ENCODE results near the gene HIPK2.
"Not testable (repeated sequence)": the region's sequence is repeated elsewhere in the genome, so short reads cannot be mapped to it uniquely, and the experiment has no call there.

HIPK2 gene

DNA sequence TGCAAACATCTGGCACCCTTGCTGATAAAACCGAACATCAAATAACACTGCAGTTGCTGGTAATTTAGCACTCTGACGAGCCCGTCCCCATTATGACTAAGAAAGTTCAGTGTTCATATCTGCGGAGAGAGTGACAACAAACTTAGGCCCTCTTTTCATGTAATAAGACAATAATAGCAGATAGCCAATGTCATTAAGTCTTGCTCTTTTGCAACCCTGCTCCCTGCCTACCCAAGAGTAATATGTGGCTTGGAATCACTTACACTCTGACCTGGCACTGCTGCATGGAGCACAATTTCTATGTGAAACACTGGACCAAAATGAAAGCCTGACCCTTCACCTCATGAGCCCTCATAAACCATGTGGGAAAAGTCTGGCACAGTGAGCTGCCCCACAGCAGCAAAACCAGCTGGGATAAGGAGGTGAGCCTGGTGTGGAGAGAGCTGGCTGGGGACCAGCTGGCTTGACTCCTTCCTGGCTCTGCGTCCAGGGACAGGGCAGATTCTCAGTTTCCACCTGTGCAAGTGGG, 86.5 kb downstream of the HIPK2 start:
- peak; percentile 50 for DNase-seq

DNA sequence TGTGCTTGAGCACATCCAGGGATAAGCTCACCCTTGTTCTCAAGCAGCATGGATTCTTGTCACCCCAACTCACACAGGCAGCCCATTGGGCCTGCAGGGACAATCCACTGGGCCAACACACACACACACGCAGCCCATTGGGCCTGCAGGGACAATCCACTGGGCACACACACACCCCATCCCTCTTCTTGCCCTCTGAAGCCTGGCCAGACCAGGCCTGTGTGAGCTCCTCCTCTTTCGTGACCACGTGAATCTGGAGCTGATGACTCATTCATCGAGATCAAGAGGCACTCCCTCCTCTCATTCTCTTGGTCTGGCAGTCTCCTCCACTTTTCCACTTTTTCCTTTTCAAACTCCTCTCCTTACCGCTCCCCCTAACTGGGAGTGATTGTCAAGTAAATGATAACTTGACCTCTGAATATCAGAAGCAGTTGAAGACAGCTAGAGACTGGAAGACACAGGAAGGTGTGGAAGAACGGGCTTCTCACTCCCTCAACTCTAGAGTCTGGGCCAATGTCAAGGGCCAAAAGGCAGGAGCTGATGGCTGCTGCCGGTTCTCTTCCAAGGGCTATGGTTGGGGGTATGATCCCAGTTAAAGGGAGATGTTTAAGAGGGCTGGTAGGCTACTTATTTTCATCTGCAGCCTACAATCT, 89.7 kb downstream of the HIPK2 start:
- no peak for DNase-seq

DNA sequence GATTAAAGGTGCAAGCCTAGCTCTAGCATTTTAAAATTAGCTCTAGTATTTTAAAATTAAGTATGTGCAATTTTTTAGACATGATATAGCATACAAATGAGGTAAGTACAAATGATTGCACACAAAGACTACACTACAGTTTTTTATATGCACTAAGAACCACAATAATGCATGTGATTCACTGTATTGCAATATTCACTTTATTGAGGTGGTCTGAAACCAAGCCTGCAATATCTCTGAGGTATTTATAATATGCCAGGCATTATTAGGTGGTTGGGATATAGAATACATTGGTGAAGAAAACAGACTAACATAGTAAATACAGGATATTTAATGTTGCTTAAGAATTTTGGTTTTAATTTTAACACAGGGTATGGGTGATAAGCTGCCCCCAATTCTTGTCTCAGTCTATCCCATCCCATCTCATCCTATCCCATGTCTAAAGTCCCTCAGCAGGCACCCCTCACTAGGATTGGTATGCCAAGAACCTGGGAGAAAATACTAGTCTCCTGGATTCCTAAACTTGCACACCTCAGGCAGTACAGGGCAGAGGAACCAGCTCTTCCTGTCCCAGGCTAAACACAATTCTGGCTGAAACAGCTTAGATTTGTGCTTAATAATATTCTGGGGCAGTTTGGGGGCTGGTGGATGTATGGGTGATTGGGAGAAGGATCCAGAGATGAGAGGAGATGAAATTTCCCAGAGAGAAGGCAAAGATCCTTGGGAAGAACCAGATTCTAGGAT, 90.4 kb downstream of the HIPK2 start:
- DNase-seq = no peak

DNA sequence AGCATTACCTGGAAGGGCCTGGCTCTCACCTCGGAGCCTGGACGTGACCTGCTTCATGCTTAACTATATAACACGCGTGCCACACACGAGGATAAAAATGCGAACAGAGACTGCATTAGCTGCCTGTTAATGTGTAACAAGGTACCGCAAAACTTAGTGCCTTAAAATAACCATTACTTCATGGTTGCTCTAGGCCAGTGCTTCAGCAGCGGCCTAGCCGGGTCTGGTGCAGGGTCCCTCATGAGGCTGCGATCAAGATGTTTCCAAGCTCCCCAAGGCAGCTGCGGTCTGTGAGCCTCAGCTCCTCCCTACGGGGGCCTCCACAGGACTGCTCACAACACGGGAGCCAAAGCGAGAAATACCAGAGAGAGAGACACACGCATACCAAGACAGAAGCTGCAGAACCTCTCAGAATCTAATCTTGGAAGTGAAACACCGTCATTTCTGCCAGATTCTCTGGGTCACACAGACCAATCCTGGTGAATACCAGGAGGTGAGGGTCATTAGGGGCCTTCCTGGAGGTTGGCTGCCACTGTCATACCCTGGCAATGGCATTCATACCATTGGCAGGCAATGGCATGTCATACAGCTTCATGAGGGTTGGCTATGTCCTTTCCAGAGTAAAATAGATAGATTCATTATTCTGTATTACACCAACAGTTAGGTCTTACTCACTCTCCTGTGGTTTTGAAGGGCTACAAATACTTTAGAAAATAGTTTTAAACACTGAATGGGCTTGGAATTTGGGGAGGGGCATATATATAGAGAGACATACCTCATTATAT, 94.5 kb downstream of the HIPK2 start:
- DNase-seq = no peak

DNA sequence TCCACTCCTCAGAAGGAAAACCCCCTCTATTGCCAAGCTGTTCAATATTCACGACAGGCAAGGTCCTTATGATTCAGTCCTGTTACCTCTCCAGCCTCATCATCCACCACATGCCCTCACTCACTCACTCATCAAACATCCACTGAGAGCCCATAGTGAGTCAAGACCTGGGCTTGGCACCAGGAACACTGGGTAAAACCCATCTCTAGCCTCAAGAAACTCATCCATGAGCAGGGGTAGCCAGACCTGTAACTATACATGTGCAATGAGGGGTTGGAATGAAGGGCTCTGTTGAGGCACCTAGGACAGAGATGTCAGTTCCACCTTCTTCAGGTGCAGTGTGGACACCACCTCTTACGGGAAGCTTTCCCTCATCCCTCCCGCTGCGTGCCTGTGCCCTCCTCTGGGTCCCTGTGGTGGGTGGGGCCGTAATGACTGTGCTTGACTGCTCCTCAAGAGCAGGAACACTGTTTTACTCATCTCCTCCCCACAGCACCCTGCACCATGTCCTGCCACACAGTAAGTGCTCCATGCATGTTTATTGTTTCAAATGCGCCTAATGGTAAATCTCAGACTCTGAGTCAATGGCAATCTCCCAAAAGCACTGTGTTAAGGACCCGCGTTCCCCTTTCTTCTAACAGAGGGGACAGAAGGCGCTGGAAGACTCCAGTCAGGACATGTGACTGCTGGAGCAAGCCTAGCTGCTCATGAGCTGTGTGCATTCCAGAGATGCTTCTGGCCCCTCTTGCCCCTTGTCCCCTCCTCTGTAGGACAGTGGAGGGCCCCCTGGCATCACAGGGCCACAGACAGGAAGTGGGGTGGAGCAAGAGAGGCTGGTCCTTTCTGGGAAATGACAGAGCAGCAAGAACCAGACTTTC, 95.4 kb downstream of the HIPK2 start:
- DNase-seq = no peak

GRCh38 chr7:139681812-139682135, 96.0 kb downstream of the HIPK2 start:
- no peak for DNase-seq

GRCh38 chr7:139681463-139681755, 96.4 kb downstream of the HIPK2 start:
- no peak for DNase-seq

DNA sequence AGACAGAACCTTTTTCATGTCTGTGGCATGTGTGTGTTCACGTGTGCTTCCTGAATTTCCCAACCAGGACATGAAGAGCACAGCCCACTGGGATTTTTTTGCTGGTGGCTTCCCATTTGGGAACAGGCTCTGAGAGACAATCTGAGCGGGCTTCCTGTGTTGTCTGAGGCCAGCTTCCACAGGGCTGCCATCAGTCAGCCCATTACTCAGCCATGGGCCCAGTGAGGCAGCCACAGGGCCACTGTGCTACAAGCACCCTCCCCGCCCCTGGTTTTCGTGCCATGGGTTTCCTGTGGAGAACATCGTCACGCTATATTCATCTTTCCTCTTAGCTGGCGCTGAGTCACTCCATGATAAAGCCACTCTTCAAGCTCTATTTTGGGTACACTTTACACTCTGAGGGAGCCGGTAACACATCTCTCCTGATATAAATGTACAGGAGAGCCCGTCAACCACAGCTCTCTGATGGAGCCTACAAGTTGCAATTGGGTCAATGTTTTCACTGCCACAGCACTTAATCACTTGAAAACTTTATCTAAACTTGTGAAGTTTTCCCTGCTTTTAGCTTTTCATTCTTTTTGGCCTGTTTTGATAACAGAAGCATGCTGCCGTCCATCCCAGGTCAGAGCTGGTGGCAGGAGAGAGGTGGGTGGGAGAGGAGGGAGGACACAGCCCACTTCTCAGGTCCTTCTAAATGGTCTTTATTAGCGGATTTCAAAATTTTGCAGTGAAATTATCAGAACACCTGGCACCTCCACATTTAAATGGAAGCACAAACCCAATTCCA, 96.9 kb downstream of the HIPK2 start:
- no peak for DNase-seq

DNA sequence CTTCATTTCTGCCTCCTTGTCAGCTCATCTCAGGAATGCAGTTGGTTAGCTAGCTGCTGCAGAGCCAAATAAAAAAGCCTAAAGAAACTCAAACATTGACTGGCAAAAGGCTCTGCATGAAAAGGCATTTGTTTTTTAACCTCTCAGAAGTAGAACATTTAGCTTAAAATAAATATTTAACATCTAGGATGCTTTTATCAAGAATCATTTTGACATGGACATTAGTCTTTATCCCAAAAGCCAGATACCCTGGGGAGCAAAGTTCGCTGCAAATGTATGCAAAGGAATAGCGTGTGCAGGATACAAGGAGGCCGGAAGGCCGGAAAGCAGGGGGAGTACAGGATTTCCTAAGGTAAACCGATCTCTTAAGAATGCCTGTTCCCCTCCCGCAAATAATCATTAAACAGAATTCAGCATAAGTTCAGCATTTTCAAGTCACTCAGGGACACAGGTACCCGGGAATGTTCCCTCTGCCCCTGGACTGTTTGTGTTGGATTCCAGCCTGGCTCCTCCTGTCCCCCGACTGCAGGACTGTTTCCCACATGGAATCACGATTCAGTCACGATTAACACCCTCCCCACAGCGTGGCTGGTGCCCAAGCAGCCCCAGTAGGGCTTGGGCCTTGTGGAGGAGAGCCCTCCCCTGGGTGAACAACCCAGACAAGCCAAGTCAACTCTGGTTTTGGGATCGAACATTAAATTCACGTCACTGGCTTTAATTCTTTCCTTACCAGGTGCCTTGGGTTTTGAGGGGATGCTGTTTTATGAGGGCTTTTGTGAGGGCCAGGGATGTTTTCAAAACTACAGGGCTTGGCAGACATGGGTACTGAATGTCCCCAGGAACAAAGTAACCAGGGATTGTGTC, 97.8 kb downstream of the HIPK2 start:
- DNase-seq = no peak

DNA sequence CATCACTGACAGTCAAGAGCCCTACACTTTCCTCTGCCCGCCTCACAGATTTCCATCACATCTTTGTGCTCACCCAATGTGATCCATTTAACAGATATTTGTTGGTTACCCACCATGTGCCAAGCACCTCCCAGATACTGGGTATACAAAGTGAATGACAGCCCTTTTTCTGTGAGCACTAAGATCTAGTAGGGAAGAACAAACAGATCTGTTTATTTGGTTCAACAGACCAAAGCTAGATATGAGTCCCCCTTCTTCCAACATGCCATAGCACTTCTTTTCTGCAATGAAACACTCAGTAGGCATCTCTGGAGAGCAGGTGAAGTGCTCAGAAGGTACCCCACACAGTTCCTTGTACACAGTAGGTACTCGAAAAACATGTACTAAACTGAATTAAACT, 101.4 kb downstream of the HIPK2 start:
- no peak for DNase-seq

DNA sequence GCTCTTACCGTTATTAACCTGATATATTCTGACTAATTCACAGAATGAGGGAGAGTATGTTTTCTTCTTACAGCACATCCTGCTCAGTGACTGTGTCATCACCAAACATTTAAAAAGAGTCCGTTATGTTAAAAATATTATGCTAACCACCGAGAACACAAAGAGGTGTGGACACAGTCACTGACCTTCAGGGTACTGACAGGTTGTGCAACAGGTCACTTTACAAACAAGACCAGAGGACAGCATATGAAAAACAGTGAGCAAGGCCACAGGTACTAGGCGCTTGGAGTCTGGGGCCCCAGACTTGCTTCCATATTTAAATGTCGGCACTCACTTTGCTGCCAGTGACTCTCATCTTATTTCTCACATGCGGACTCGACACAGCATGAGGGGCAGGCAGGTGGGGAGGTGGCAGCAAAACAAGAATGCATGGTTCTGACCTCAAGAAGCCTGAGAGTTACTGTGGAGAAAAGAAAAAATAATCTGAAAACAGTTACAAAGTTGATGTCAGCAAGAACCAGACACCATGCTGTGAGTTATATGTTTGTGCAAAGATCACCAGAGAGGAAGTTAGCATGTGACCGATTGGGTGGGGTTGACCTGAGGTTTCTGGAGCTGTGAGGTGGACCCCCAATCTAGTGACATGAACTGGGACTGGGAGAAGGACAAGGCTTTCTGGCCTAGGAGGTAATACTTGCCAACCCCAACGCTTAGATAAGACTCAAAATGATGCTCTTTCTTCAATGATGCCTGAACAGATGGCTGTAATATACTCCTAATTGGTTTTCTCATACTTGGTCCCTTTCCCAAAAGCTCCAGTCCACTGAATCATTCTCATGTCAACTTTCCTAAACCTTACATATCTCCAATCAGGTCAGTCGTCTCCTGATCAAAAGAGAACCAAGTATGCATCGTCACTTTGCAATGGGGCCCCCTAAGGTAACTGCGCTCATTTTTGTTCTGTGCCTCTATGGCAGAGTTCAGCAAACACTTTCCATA, 102.4 kb downstream of the HIPK2 start:
- no peak for DNase-seq

GRCh38 chr7:139674752-139675126, 103.1 kb downstream of the HIPK2 start:
- no peak for DNase-seq

- DNase-seq = no peak
Observed at GRCh38 chr7:139674341-139674740, 103.5 kb downstream of the HIPK2 start.

DNA sequence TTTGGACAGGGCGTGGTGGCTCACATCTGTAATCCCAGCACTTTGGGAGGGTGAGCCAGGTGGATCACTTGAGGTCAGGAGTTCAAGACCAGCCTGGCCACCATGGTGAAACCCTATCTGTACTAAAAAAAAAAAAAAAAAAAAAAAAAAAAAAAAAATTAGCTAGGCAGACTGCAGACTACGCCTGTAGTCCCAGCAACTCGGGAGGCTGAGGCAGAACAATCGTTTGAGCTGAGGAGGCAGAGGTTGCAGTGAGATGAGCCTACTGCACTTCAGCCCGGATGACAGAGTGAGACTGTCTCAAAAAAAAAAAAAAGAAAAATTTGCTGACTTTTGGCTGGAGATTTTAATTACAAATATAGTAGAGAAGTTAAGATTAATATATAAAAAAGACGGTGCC, 104.0 kb downstream of the HIPK2 start:
- DNase-seq = no peak

GRCh38 chr7:139673230-139673629, 104.6 kb downstream of the HIPK2 start:
- DNase-seq = no peak

DNA sequence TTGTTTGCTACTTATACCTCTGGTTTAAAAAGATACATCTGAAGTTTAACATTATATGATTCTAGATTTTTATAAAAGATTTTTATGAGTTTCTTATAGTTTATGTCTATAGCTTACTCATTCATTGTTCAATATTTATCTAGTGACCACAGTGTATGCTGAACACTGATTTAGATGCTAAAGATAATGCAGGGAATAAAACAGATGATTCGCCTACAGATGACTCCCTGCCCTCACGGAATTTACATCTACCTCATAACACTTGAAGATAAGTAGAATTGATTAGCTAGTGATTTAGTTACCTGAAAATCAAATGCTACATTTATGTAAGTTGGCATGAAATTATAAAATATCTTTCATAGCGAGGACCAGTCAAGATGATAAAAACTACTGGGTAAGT, 105.8 kb downstream of the HIPK2 start:
- DNase-seq = no peak

DNA sequence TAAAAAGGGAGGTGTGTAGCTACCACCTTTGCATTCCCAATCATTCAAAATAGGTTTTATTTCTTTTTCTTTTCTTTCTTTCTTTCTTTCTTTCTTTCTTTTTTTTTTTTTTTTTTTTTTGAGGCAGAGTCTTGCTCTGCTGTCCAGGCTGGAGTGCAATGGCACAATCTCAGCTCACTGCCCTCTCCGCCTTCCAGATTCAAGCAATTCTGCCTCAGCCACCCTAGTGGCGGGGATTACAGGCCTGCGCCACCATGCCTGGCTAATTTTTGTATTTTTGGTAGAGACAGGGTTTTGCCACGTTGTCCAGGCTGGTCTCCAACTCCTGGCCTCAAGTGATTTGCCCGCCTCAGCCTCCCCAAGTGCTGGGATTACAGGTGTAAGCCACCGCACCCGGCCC, 107.1 kb downstream of the HIPK2 start:
- DNase-seq = not testable (repeated sequence)

DNA sequence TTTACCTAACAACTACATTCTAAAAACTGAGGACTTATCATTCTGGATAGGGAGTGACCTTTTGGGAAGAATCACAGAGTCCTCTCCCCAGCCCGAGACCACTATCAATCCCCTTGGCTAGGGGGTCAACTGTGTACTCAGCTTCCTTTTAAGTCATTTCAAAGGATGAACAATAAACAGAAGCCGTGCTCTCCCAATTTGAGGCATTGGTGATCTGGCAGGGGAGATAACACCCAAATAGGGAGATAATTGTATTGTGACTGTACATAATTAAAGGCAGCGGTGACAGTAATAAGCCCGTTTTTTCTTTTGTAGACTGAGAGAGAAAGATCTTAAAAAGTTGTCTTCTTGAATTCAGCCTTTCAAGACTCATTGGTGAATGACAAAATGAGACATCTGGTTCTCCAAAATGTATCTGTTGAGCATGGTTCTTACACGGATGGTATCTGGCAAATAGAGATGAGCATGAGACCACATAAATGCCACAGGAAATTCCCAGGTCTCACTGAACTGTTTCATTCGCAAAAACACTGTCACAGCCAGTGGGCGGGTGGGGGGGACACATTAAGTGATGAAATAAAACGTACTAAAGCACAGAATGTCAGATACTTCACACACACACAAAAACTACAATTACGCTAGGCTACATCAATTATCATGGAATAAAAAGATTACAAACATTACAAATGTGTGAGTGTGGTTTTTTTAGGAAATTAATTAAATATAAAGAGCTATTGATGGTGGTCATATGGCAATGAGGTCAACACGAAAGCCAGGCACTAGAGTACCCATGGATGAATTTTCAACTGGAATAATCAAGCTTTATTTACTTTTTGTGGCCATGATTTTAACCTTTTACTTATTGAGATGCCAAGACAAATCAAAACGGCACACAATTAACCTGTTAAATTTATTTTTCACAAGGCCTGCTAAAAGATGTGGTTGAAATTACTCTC, 108.4 kb downstream of the HIPK2 start:
- DNase-seq = no peak

GRCh38 chr7:139667377-139667776, 110.4 kb downstream of the HIPK2 start:
- DNase-seq = no peak

Measured in NCI-H2029 treated with DMSO at 0.1 percent for 48 hours (cell line).